GM12878 (cell line): Measurements from ENCODE around the gene ZFYVE21. TPM values are rescaled to one million over a fixed set of nuclear protein-coding genes. Genes with fewer than 3 reads are reported as not detected.

Experiments
- ATAC-seq: fragments of 200-7000 bp; cut with Tn5 transposase; 3 replicates; pipeline ENCODE4 v1.9.1; 2020; ENCODE audit warnings: mild to moderate bottlenecking, moderate library complexity
- BruUV-seq: library from RNA; stranded (reverse); fragments of 400-500 nt; replicated peaks from 2 replicates; lab custom pipeline; 2021; lab: Mats Ljungman, UMichigan
- CTCF ChIA-PET: fragments of 300-600 bp; sonication (Branson Sonifier 250); formaldehyde crosslinking; extraction: SDS; loops from one replicate; lab custom pipeline; 2021; ENCODE audit warnings: inconsistent platforms; lab: Yijun Ruan, JAX
- POLR2A ChIA-PET: fragments of 350-600 bp; formaldehyde crosslinking; extraction: SDS; loops from one replicate; lab custom pipeline; 2021; ENCODE audit warnings: inconsistent platforms; lab: Charles Lee
- RAD21 ChIA-PET: fragments of 300-600 bp; sonication (Branson Sonifier 250); formaldehyde crosslinking; loops from one replicate; lab custom pipeline; 2023; ENCODE audit warnings: antibody characterized with exemption; ENCODE audit not compliant: unreplicated experiment; lab: Charles Lee
- SMC1A ChIA-PET: fragments of 300-600 bp; sonication (Branson Sonifier 250); formaldehyde crosslinking; loops from one replicate; lab custom pipeline; 2023; ENCODE audit not compliant: unreplicated experiment, uncharacterized antibody; lab: Charles Lee
- DNase-seq: peaks from one replicate; pipeline ENCODE4 v3.0.0-alpha.2; 2011; ENCODE audit warnings: low read depth, low spot score
- FAIRE-seq: peaks from 3 replicates; lab custom pipeline; 2011; peaks lifted over from hg19 to GRCh38; lab: Jason Lieb, UNC
- H2AFZ ChIP-seq: 2 replicates; pipeline ENCODE4 v1.6.0; 2011; ENCODE audit warnings: low read depth, low read length, control low read depth; ENCODE audit not compliant: control insufficient read depth
- H3K27ac ChIP-seq: 2 replicates; pipeline ENCODE4 v1.5.1; 2011; ENCODE audit warnings: control low read depth; ENCODE audit not compliant: control insufficient read depth, insufficient read depth
- H3K27me3 ChIP-seq, 2 experiments: replicated peaks in 1 of 2; 2 replicates each; pipeline versions ENCODE4 v1.6.0 to v1.6.1; 2011; ENCODE audit warnings: low read length in 1 of 2; ENCODE audit not compliant: control insufficient read depth in 2 of 2, insufficient read depth in 2 of 2
- H3K36me3 ChIP-seq, 2 experiments: 2 replicates each; pipeline ENCODE4 v1.5.1; 2011; ENCODE audit warnings: low read length in 1 of 2; ENCODE audit not compliant: control insufficient read depth in 2 of 2, insufficient read depth in 2 of 2
- H3K4me1 ChIP-seq: 2 replicates; pipeline ENCODE4 v1.6.1; 2011; ENCODE audit warnings: mild to moderate bottlenecking, low read length, moderate library complexity, mixed read lengths; ENCODE audit not compliant: control insufficient read depth, insufficient read depth
- H3K4me2 ChIP-seq: 2 replicates; pipeline ENCODE4 v1.6.0; 2011; ENCODE audit warnings: control low read depth; ENCODE audit not compliant: control insufficient read depth, insufficient read depth
- H3K4me3 ChIP-seq: fragments of 200-600 bp; sonication (generic); 2 replicates; pipeline ENCODE4 v1.5.1; 2016
- H3K79me2 ChIP-seq: 2 replicates; pipeline ENCODE4 v1.6.0; 2011; ENCODE audit warnings: low read length; ENCODE audit not compliant: control insufficient read depth, insufficient read depth
- H3K9ac ChIP-seq: 2 replicates; pipeline ENCODE4 v1.8.0; 2011; ENCODE audit warnings: low read length, control low read depth, mixed read lengths; ENCODE audit not compliant: control insufficient read depth, insufficient read depth
- H3K9me3 ChIP-seq: replicated peaks from 3 replicates; pipeline ENCODE4 v1.5.1; 2011; ENCODE audit warnings: mild to moderate bottlenecking, low read length; ENCODE audit not compliant: control insufficient read depth, insufficient read depth
- H4K20me1 ChIP-seq: 2 replicates; pipeline ENCODE4 v1.6.0; 2011; ENCODE audit not compliant: control insufficient read depth, insufficient read depth
- CHD1 ChIP-seq: IDR thresholded peaks from 2 replicates; pipeline ENCODE4 v1.6.1; 2012; ENCODE audit warnings: low read depth, low read length, improper control_type of control experiment
- GATAD2B ChIP-seq: fragments of 450-650 bp; conservative IDR thresholded peaks from 2 replicates; pipeline ENCODE4 v1.6.1; 2017; ENCODE audit warnings: low read depth, mild to moderate bottlenecking, moderate library complexity
- KDM1A ChIP-seq: fragments of 200-600 bp; sonication (generic); IDR thresholded peaks from 2 replicates; pipeline ENCODE4 v1.6.1; 2016; ENCODE audit warnings: borderline replicate concordance
- MEF2A ChIP-seq: IDR thresholded peaks from 2 replicates; pipeline ENCODE4 v1.6.1; 2011; ENCODE audit warnings: low read depth, mild to moderate bottlenecking, low read length, moderate library complexity; ENCODE audit not compliant: insufficient read depth
- NR2F1 ChIP-seq: fragments of 450-650 bp; conservative IDR thresholded peaks from 2 replicates; pipeline ENCODE4 v1.6.1; 2017; ENCODE audit warnings: mild to moderate bottlenecking
- RAD51 ChIP-seq: fragments of 450-650 bp; IDR thresholded peaks from 2 replicates; pipeline ENCODE4 v1.6.1; 2016; ENCODE audit warnings: moderate library complexity, mild to moderate bottlenecking, inconsistent platforms
- REST ChIP-seq: IDR thresholded peaks from 2 replicates; pipeline ENCODE4 v1.6.1; 2012; ENCODE audit warnings: mild to moderate bottlenecking, low read depth, low read length
- SMARCA5 ChIP-seq: fragments of 450-650 bp; IDR thresholded peaks from 2 replicates; pipeline ENCODE4 v1.6.1; 2017; ENCODE audit warnings: mild to moderate bottlenecking
- SP1 ChIP-seq: IDR thresholded peaks from one replicate; pipeline ENCODE4 v1.6.1; 2011; ENCODE audit warnings: low read depth, low read length
- SREBF1 ChIP-seq: IDR thresholded peaks from 2 replicates; pipeline ENCODE4 v1.6.1; 2012; ENCODE audit warnings: mild to moderate bottlenecking, low read length
- STAT1 ChIP-seq: fragments of 450-650 bp; conservative IDR thresholded peaks from 2 replicates; pipeline ENCODE4 v1.6.1; 2014; ENCODE audit warnings: antibody characterized with exemption, mild to moderate bottlenecking
- SUPT20H ChIP-seq: IDR thresholded peaks from 2 replicates; pipeline ENCODE4 v1.6.1; 2011; ENCODE audit warnings: low read depth, mild to moderate bottlenecking, low read length, moderate library complexity, borderline replicate concordance; ENCODE audit not compliant: control insufficient read depth
- TARDBP ChIP-seq: IDR thresholded peaks from 2 replicates; pipeline ENCODE4 v1.6.1; 2016; ENCODE audit warnings: borderline replicate concordance
- YY1 ChIP-seq: IDR thresholded peaks from 2 replicates; pipeline ENCODE4 v1.6.1; 2011; ENCODE audit warnings: low read depth, mild to moderate bottlenecking, low read length
- WGBS: methylation state at CpG from one replicate; pipeline ENCODE4 v1.1.6; 2016; ENCODE audit warnings: low lambda C conversion rate; ENCODE audit not compliant: insufficient replicate concordance, insufficient coverage; ENCODE audit errors: missing lambda C conversion rate; 5-methylcytosine and 5-hydroxymethylcytosine counted together
- in situ Hi-C: fragments of 300-500 bp; cut with MboI; formaldehyde crosslinking; loops from 9 replicates; pipeline ENCODE4 v1.14.3; 2018; ENCODE audit warnings: mixed read lengths
- intact Hi-C: fragments of 100-400 bp; cut with micrococcal nuclease; formaldehyde crosslinking; loops from one replicate; pipeline ENCODE4 v1.14.2; 2022; ENCODE audit not compliant: unreplicated experiment
- polyA plus RNA-seq, 11 experiments: library from polyadenylated mRNA; depleted of rRNA in 4 of 11; unstranded in 6 of 11; stranded (reverse) in 5 of 11; fragments of >200 nt; fragmentation: Nextera tagmentation in 4 of 11; fragmentation: Illumina TruSeq in 1 of 11; extraction: Ambion mirVana in 4 of 11; extraction: Trizol in 1 of 11; gene quantifications; 1 replicate in 1 of 11; 2 replicates in 10 of 11; pipeline versions ENCODE4 v1.2.1 to v1.2.3, GENCODE V29; 2011 to 2016; ENCODE audit warnings: inconsistent platforms in 2 of 11, missing spikeins in 2 of 11, low read depth in 1 of 11
- total RNA-seq, 4 experiments: library from RNA; depleted of rRNA in 3 of 4; stranded (reverse); fragments of >200 nt in 3 of 4; fragmentation: Illumina TruSeq in 1 of 4; extraction: Trizol in 1 of 4; gene quantifications; 2 replicates each; pipeline versions ENCODE4 v1.2.1 to v1.2.3, GENCODE V29; 2013 to 2021
- TF ChIP-seq, protein P1 (sequence below), 3 experiments: IDR thresholded peaks in 2 of 3; conservative IDR thresholded peaks in 1 of 3; 2 replicates each; pipeline ENCODE4 v1.5.1; 2011; ENCODE audit warnings: low read depth in 3 of 3, low read length in 3 of 3, mild to moderate bottlenecking in 3 of 3, control low read depth in 2 of 3, moderate library complexity in 2 of 3, inconsistent platforms in 1 of 3, mixed read lengths in 1 of 3; ENCODE audit not compliant: control insufficient read depth in 2 of 3, insufficient read depth in 1 of 3; ENCODE audit errors: extremely low read depth in 1 of 3

Gene ZFYVE21
- total and polyA plus RNA-seq, 10 of the 15 experiments (the other 5 are each of a cell fraction or from before 2014, with no cell fraction given) = 0.79 to 21.7 (median 13.8) TPM

GRCh38 chr14:103671911-103672310 is 43.7 kb upstream of the ZFYVE21 start:
- ATAC-seq (no peak), DNase-seq (no peak), FAIRE-seq (no peak)
- Histone ChIP-seq H4K20me1 (no peaks in the 10 kb centered on the region), H2AFZ (no peak overlapping the region), H3K9ac (no peak overlapping the region), H3K27ac (no peak overlapping the region), H3K4me3 (no peak overlapping the region), H3K79me2 (no peaks in the 10 kb centered on the region), H3K36me3 (peaks cover 13 to 49% of the 10 kb centered on the region in 2 experiments), H3K27me3 (no peaks in the 10 kb centered on the region), H3K4me2 (no peak overlapping the region), H3K4me1 (no peaks in the 10 kb centered on the region), H3K9me3 (no peaks in the 10 kb centered on the region)
- ChIA-PET CTCF (no interaction called here), RAD21 (no interaction called here), SMC1A (interaction anchor here (0.9 to 1.1 kb wide), 2 partner anchors 8 to 11 kb away, joined by 3 to 4 read pairs; no protein-coding TSS in a partner anchor), POLR2A (interaction anchor here (1.4 kb wide), 1 partner anchor 20 kb away, joined by 3 read pairs; no protein-coding TSS in a partner anchor)
- WGBS = 96% methylated on average over 4 of the region's 4 CpGs
- in situ Hi-C loops = no loop called here
- intact Hi-C loops = no loop called here
- TSS peak; percentile 15 for BruUV-seq
- TF ChIP-seq MEF2A (no peak), TARDBP (no peak), YY1 (no peak), SREBF1 (no peak), STAT1 (no peak), KDM1A (no peak), REST (no peak), SP1 (no peak), CHD1 (no peak), SMARCA5 (no peak), NR2F1 (no peak), SUPT20H (no peak), RAD51 (no peak), GATAD2B (no peak)
- TF ChIP-seq, protein P1, sequence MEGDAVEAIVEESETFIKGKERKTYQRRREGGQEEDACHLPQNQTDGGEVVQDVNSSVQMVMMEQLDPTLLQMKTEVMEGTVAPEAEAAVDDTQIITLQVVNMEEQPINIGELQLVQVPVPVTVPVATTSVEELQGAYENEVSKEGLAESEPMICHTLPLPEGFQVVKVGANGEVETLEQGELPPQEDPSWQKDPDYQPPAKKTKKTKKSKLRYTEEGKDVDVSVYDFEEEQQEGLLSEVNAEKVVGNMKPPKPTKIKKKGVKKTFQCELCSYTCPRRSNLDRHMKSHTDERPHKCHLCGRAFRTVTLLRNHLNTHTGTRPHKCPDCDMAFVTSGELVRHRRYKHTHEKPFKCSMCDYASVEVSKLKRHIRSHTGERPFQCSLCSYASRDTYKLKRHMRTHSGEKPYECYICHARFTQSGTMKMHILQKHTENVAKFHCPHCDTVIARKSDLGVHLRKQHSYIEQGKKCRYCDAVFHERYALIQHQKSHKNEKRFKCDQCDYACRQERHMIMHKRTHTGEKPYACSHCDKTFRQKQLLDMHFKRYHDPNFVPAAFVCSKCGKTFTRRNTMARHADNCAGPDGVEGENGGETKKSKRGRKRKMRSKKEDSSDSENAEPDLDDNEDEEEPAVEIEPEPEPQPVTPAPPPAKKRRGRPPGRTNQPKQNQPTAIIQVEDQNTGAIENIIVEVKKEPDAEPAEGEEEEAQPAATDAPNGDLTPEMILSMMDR (IDR thresholded peaks at IDR 0.05 in 2 of 3, conservative IDR thresholded peaks at IDR 0.05 in 1 of 3; ENCODE audit: control insufficient read depth in 2 of 3, extremely low read depth in 1 of 3, insufficient read depth in 1 of 3, low read depth in 3 of 3, low read length in 3 of 3) = no peak
